Tibial nerve (tissue), 4 donors: ENCODE measurements around the gene CCR8. TPM values are rescaled to one million over a fixed set of nuclear protein-coding genes. Genes with fewer than 3 reads are reported as not detected.

ENCODE experiments used
- DNase-seq, 2 donors: peaks; one replicate each; pipeline ENCODE4 v3.0.0-alpha.2; 2019; ENCODE audit warnings: low spot score in 2 of 2
- H3K27ac ChIP-seq, 4 donors: fragments of 200-600 bp; sonication (generic) in 3 of 4; one replicate each; pipeline ENCODE4 v1.5.1; 2017 to 2019; ENCODE audit warnings: mild to moderate bottlenecking in 1 of 4
- H3K27me3 ChIP-seq, 2 donors: fragments of 200-600 bp; sonication (generic) in 1 of 2; one replicate each; pipeline versions ENCODE4 v1.5.1 to v1.6.0; 2017 to 2019
- H3K36me3 ChIP-seq, 3 donors: fragments of 200-600 bp; sonication (generic); one replicate each; pipeline ENCODE4 v1.5.1; 2018 to 2019
- H3K4me1 ChIP-seq, 4 donors: fragments of 200-600 bp; sonication (generic) in 3 of 4; one replicate each; pipeline ENCODE4 v1.5.1; 2017 to 2019
- H3K4me3 ChIP-seq, 4 donors: fragments of 200-600 bp; sonication (generic) in 3 of 4; one replicate each; pipeline ENCODE4 v1.5.1; 2017 to 2019; ENCODE audit warnings: mild to moderate bottlenecking in 1 of 4, moderate library complexity in 1 of 4
- H3K9me3 ChIP-seq, 4 donors: fragments of 200-600 bp; sonication (generic) in 3 of 4; one replicate each; pipeline ENCODE4 v1.5.1; 2017 to 2019
- EP300 ChIP-seq, 2 donors: sonication (generic); formaldehyde crosslinking; IDR thresholded peaks; one replicate each; pipeline ENCODE4 v1.6.1; 2017; ENCODE audit warnings: antibody characterized with exemption in 2 of 2, mild to moderate bottlenecking in 1 of 2
- POLR2A ChIP-seq, 2 donors: fragments of 450-650 bp; IDR thresholded peaks; one replicate each; pipeline ENCODE4 v1.6.1; 2017; ENCODE audit warnings: antibody characterized with exemption in 2 of 2, mild to moderate bottlenecking in 2 of 2, moderate library complexity in 2 of 2
- WGBS, 2 donors: methylation state at CpG; one replicate each; pipeline ENCODE4 v1.1.5; 2018; 5-methylcytosine and 5-hydroxymethylcytosine counted together
- total RNA-seq, 4 donors: library from RNA; depleted of rRNA; stranded (reverse); fragments of >200 nt; gene quantifications; one replicate each; pipeline ENCODE4 v1.1.0, GENCODE V29; 2016
- TF ChIP-seq, protein P1 (sequence below), 5 experiments: fragments of 200-600 bp in 3 of 5; fragments of 450-650 bp in 2 of 5; sonication (generic) in 3 of 5; IDR thresholded peaks; one replicate each; pipeline ENCODE4 v1.5.1; 2016 to 2019; ENCODE audit warnings: antibody characterized with exemption in 5 of 5, mild to moderate bottlenecking in 3 of 5, moderate library complexity in 2 of 5

Gene CCR8, protein sequence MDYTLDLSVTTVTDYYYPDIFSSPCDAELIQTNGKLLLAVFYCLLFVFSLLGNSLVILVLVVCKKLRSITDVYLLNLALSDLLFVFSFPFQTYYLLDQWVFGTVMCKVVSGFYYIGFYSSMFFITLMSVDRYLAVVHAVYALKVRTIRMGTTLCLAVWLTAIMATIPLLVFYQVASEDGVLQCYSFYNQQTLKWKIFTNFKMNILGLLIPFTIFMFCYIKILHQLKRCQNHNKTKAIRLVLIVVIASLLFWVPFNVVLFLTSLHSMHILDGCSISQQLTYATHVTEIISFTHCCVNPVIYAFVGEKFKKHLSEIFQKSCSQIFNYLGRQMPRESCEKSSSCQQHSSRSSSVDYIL
- not detected for total RNA-seq

DNA sequence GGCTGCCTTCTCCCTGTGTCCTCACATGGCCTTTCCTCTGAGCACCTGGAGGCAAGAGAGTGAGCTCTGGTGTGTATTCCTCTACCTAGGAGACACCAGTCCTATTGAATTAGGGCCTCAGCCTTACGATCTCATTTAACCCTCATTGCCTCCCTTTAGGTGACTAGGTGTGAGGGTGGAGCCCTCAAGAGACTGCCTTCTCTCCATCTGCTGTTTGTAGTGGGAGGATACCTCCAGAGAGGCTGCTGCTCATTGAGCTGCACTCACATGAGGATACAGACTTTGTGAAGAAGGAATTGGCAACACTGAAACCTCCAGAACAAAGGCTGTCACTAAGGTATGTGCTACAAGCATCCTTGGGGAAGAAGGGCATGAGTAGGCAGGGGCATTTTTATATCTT, at the start of gene CCR8:
CCR8 (plus strand) TSS at position 217 of the 400 bp plus-strand sequence. CDS start 2,623 bp downstream, outside the sequence.
- Histone ChIP-seq H3K36me3 (no peaks in the 10 kb centered on the region), H3K27ac (no peak within 1 kb of the TSS), H3K4me1 (no peaks in the 10 kb centered on the region), H3K9me3 (no peaks in the 10 kb centered on the region), H3K4me3 (no peak within 1 kb of the TSS), H3K27me3 (no peaks in the 10 kb centered on the region)
- no peak for DNase-seq
- WGBS, 2 donors = 50 to 63% methylated on average over 1 of the region's 1 CpG
- TF ChIP-seq POLR2A (IDR thresholded peaks at IDR 0.05) = no peak
- TF ChIP-seq, protein P1, sequence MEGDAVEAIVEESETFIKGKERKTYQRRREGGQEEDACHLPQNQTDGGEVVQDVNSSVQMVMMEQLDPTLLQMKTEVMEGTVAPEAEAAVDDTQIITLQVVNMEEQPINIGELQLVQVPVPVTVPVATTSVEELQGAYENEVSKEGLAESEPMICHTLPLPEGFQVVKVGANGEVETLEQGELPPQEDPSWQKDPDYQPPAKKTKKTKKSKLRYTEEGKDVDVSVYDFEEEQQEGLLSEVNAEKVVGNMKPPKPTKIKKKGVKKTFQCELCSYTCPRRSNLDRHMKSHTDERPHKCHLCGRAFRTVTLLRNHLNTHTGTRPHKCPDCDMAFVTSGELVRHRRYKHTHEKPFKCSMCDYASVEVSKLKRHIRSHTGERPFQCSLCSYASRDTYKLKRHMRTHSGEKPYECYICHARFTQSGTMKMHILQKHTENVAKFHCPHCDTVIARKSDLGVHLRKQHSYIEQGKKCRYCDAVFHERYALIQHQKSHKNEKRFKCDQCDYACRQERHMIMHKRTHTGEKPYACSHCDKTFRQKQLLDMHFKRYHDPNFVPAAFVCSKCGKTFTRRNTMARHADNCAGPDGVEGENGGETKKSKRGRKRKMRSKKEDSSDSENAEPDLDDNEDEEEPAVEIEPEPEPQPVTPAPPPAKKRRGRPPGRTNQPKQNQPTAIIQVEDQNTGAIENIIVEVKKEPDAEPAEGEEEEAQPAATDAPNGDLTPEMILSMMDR (IDR thresholded peaks at IDR 0.05) = no peak
- no peak for TF ChIP-seq EP300 (IDR thresholded peaks at IDR 0.05)

DNA sequence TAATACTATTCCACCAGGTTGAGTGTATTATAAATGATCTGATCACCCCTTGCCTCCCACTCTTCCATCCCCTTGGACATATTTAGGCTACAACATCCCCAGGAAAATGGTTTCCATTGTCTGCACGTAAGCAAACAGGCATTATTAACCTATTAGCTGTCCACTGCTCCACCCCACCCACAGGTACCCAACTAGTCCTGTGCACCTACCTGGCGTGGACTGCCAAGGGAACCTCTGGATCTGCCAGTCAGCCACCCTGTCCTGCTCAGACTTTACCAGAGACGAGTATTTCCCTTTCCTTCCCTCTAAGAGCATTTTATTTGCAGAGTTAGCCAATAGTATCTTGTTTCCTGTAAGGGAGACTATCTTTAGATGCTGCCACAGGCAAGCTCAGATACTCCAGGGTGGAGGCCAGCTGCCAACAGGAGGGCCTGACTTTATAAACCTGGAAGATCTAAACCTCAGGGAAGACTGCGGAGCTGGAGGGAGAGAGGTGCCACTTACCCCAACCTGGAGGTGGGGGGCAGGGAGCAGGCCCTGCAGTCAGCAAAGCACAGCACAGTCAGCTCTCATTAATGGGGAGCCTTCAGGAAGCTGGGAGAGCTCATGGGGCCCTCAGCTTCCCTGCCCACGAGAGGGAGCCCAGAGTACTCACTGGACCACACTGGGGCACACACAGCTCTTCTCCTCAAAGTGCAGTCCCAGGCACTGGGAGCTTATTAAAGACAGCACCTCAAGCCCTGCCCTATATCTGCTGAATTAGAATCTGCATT, 49.6 kb upstream of the CCR8 start, which contains the start of gene CX3CR1:
CX3CR1 (minus strand) TSS at position 292 of the 773 bp plus-strand sequence. CDS start 13,527 bp downstream, outside the sequence.
- H3K27ac ChIP-seq = peak within 1 kb of the TSS in 2 of 4 donors; percentile 37 to 43
- H3K36me3 ChIP-seq = no peaks in the 10 kb centered on the region
- peak within 1 kb of the TSS in 1 of 4 donors; percentile 13 for H3K4me3 ChIP-seq
- peaks cover 0 to 23% (median 6%) of the 10 kb centered on the region in 4 donors for H3K4me1 ChIP-seq
- WGBS, 2 donors = 41 to 49% methylated on average over 5 of the region's 5 CpGs
- H3K9me3 ChIP-seq = no peaks in the 10 kb centered on the region
- DNase-seq = no peak
- TF ChIP-seq POLR2A (IDR thresholded peaks at IDR 0.05) (no peak), EP300 (IDR thresholded peaks at IDR 0.05) (no peak)
- TF ChIP-seq, protein P1 (IDR thresholded peaks at IDR 0.05) = no peak
- H3K27me3 ChIP-seq = no peaks in the 10 kb centered on the region

DNA sequence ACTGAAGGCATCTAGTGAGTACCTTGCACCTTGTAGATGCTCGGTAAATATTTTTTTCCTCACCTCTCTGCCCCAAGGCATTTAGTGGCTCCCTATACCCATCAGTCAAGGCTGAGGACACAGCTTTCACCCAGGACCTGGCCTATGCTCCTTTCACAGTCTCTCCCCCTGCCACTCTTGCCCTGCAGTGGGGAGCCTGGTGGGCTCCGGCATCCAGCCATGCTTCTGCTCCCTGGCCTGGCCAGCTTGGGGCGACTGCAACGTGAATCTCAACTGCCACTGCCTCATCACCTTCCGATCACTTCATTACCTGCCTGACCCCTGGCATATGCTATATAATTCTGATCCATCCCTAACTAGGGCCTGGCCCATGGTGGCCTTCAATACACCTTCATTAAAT, 48.9 kb upstream of the CCR8 start:
- 93% methylated on average over 5 of the region's 5 CpGs for WGBS, 2 donors
- peaks cover 0 to 23% (median 6%) of the 10 kb centered on the region in 4 donors for H3K4me1 ChIP-seq
- TF ChIP-seq EP300 (IDR thresholded peaks at IDR 0.05) = no peak
- TF ChIP-seq, protein P1 (IDR thresholded peaks at IDR 0.05) = no peak

DNA sequence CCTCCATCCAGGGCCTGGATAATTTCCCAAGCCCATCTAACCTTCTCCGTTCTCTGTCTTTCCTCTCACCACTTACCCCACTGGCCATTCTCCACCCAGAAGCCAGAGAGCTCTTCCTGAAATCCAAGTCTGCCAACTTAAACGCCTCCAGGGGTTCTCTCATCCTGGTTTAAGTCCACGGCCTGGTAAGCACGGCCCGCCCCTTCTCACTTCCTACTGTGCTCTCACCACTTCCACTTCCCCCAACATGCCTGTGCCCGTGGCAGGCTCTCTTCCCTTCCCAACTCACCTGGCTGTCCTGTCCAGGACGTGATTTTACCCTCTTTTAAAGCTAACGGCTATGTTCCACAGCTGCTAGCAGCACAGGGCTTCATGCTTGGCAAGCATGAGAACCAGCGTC, 48.0 kb upstream of the CCR8 start:
- H3K4me3 ChIP-seq = no peak overlapping the region

More for the DNA sequence above, 48.9 kb upstream of the CCR8 start:
- no peaks in the 10 kb centered on the region for H3K9me3 ChIP-seq
- DNase-seq = no peak
- H3K36me3 ChIP-seq = no peaks in the 10 kb centered on the region
- H3K27ac ChIP-seq = no peak overlapping the region
- H3K4me3 ChIP-seq = no peak overlapping the region
- no peaks in the 10 kb centered on the region for H3K27me3 ChIP-seq

More for the DNA sequence above, 48.0 kb upstream of the CCR8 start:
- Histone ChIP-seq H3K4me1 (peaks cover 0 to 23% (median 6%) of the 10 kb centered on the region in 4 donors), H3K27me3 (no peaks in the 10 kb centered on the region), H3K27ac (no peak overlapping the region), H3K36me3 (no peaks in the 10 kb centered on the region), H3K9me3 (no peaks in the 10 kb centered on the region)
- WGBS, 2 donors = 79 to 80% methylated on average over 9 of the region's 9 CpGs
- TF ChIP-seq EP300 (IDR thresholded peaks at IDR 0.05) = no peak
- no peak for TF ChIP-seq POLR2A (IDR thresholded peaks at IDR 0.05)
- TF ChIP-seq, protein P1 (IDR thresholded peaks at IDR 0.05) = no peak
- no peak for DNase-seq
